Motor neuron (in vitro differentiated cells): Measurements from ENCODE around the gene CCL23. TPM values are rescaled to one million over a fixed set of nuclear protein-coding genes. Genes with fewer than 3 reads are reported as not detected.
A peak's percentile ranks its signal among the peaks of the same experiment; 100 is the strongest.

Experiments
- ATAC-seq, 8 experiments: fragments of 200-7000 bp; cut with Tn5 transposase; replicated peaks in 6 of 8; 2 replicates each; pipeline ENCODE4 v1.8.0; 2021; ENCODE audit warnings: mild to moderate bottlenecking in 8 of 8, moderate library complexity in 8 of 8
- H3K27ac ChIP-seq, 2 donors: fragments of 250-450 bp; sonication (Bioruptor Pico); 2 replicates each; pipeline ENCODE4 v1.9.0; 2021; ENCODE audit warnings: antibody characterized with exemption in 2 of 2, mild to moderate bottlenecking in 2 of 2, moderate library complexity in 1 of 2
- H3K4me1 ChIP-seq, 2 donors: fragments of 250-450 bp; sonication (Bioruptor Pico); replicated peaks in 1 of 2; 2 replicates each; pipeline ENCODE4 v1.6.1; 2021; ENCODE audit warnings: antibody characterized with exemption in 2 of 2, mild to moderate bottlenecking in 2 of 2, moderate library complexity in 1 of 2
- H3K4me3 ChIP-seq, 5 donors: fragments of 250-450 bp; sonication (Bioruptor Pico); 2 replicates each; pipeline ENCODE4 v1.9.0; 2021; ENCODE audit warnings: antibody characterized with exemption in 5 of 5, mild to moderate bottlenecking in 5 of 5, moderate library complexity in 4 of 5
- WGBS, 10 experiments: fragments of 450-650 bp; shearing (Covaris generic); methylation state at CpG; one replicate each; pipeline ENCODE4 v1.0.0; 2022; 5-methylcytosine and 5-hydroxymethylcytosine counted together
- in situ Hi-C, 9 experiments: fragments of 400-800 bp; cut with MboI; loops; one replicate each; pipeline ENCODE4 v1.15.0; 2021; ENCODE audit warnings: low sequenced_read_pairs in 9 of 9, low pct_unique_long_range_greater_than_20kb in 2 of 9; ENCODE audit not compliant: unreplicated experiment in 9 of 9
- total RNA-seq, 8 experiments: library from RNA; unstranded; fragments of 300-600 nt; gene quantifications; 2 replicates each; pipeline versions ENCODE4 v1.2.3 to v1.2.4, GENCODE V29; 2022

CCL23 gene
- total RNA-seq, 8 experiments from 2014 or later, result not detected

DNA sequence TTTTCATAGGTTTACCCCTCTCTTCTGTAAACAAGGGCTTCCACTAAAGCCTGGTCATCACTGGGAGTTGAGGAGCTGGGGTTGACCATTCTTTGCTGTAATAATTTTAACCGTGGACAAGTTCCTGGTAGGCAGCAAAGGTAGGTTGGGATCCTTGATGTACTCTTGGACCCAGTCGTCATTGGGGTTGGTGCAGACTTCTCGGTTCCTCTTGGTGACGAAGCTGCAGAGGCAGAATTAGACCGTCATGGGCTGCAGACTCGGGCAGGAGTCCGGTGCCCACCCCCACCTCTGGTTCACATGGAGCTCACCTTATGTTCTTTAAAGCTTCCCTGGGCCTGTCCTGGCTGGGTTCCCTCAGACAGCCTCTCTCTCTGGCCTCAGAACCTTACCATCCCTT is 40.3 kb downstream of the CCL23 start:
- in situ Hi-C loops, result loop anchor here in 6 of 9 experiments (10.0 to 25.0 kb wide), 3 partner anchors 157 to 167 kb away; no protein-coding TSS in a partner anchor
- Histone ChIP-seq H3K4me1 (no peaks in the 10 kb centered on the region), H3K27ac (no peak overlapping the region), H3K4me3 (no peak overlapping the region)
- no peak for ATAC-seq
- WGBS, 10 experiments, result 17 to 100% (median 89%) methylated on average over 1 to 5 of the region's 7 CpGs; no CpG with 5 or more reads in 3 of the 10 experiments

GRCh38 chr17:35973333-35974260 is 44.2 kb downstream of the CCL23 start:
- Histone ChIP-seq H3K4me1 (no peaks in the 10 kb centered on the region), H3K27ac (no peak overlapping the region), H3K4me3 (no peak overlapping the region)
- WGBS, 10 experiments, result 14 to 88% (median 74%) methylated on average over 2 to 8 of the region's 10 CpGs
- peak in 1 of 8 experiments; percentile 55 for ATAC-seq
- in situ Hi-C loops, result loop anchor here in 8 of 9 experiments (10.0 to 25.0 kb wide), 4 partner anchors 161 to 514 kb away; partner anchors contain the start of gene ZNHIT3 (in 4 of the 8)

- H3K27ac ChIP-seq, result no peak overlapping the region
- WGBS, 10 experiments, result 17 to 100% (median 40%) methylated on average over 1 to 4 of the region's 4 CpGs; no CpG with 5 or more reads in 1 of the 10 experiments
- no peak for ATAC-seq
- in situ Hi-C loops, result loop anchor here in 8 of 9 experiments (10.0 to 25.0 kb wide), 4 partner anchors 162 to 514 kb away; partner anchors contain the start of gene ZNHIT3 (in 4 of the 8)
- no peaks in the 10 kb centered on the region for H3K4me1 ChIP-seq
- no peak overlapping the region for H3K4me3 ChIP-seq
These were observed 44.8 kb downstream of the CCL23 start for GRCh38 chr17:35972945-35973332.

- 0 to 100% (median 70%) methylated on average over 1 to 5 of the region's 6 CpGs; no CpG with 5 or more reads in 3 of the 10 experiments for WGBS, 10 experiments
- no peak overlapping the region for H3K27ac ChIP-seq
- no peak for ATAC-seq
- in situ Hi-C loops, result loop anchor here in 8 of 9 experiments (10.0 to 25.0 kb wide), 4 partner anchors 162 to 515 kb away; partner anchors contain the start of gene ZNHIT3 (in 4 of the 8)
- no peak overlapping the region for H3K4me3 ChIP-seq
- no peaks in the 10 kb centered on the region for H3K4me1 ChIP-seq
These were observed 45.2 kb downstream of the CCL23 start for GRCh38 chr17:35972535-35972934.

GRCh38 chr17:35972066-35972465 is 45.7 kb downstream of the CCL23 start:
- no peaks in the 10 kb centered on the region for H3K4me1 ChIP-seq
- H3K4me3 ChIP-seq, result no peak overlapping the region
- ATAC-seq, result no peak
- in situ Hi-C loops, result loop anchor here in 8 of 9 experiments (10.0 to 25.0 kb wide), 4 partner anchors 163 to 515 kb away; partner anchors contain the start of gene ZNHIT3 (in 4 of the 8)
- WGBS, 10 experiments, result 0 to 100% (median 86%) methylated on average over 1 of the region's 1 CpG; no CpG with 5 or more reads in 3 of the 10 experiments
- no peak overlapping the region for H3K27ac ChIP-seq

GRCh38 chr17:35969558-35970380 is 48.0 kb downstream of the CCL23 start:
- no peaks in the 10 kb centered on the region for H3K4me1 ChIP-seq
- WGBS, 10 experiments, result 0 to 100% (median 40%) methylated on average over 1 to 6 of the region's 8 CpGs; no CpG with 5 or more reads in 2 of the 10 experiments
- peak; percentile 63 to 91 (median 81) for ATAC-seq
- in situ Hi-C loops, result loop anchor here in 8 of 9 experiments (10.0 to 25.0 kb wide), 4 partner anchors 165 to 518 kb away; partner anchors contain the start of gene ZNHIT3 (in 4 of the 8)
- H3K27ac ChIP-seq, result no peak overlapping the region
- no peak overlapping the region for H3K4me3 ChIP-seq

DNA sequence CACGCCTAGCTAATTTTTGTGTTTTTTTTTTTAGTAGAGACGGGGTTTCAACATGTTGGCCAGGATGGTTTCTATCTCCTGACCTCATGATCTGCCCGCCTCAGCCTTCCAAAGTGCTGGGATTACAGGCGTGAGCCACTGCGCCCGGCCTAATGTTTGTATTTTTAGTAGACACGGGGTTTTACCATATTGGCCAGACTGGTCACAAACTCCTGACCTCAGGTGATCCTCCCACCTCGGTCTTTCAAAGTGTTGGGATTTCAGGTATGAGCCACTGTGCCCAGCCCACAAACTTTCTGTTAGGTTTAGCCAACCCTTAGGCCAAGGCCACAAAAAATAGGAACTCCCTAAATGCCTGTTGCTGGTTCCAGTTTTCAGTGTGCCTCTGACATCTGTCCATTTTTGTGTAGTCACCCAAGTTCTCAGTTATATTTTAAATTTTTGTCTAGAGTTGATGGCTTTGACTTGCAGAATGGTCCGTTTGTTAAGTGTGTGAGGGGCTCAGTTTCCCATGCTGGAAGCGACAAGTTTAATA is 49.2 kb downstream of the CCL23 start:
- in situ Hi-C loops, result loop anchor here in 5 of 9 experiments (25.0 kb wide), 2 partner anchors 169 to 519 kb away; partner anchors contain the start of gene ZNHIT3 (in 4 of the 5)
- WGBS, 10 experiments, result 0 to 78% (median 35%) methylated on average over 1 to 7 of the region's 10 CpGs

DNA sequence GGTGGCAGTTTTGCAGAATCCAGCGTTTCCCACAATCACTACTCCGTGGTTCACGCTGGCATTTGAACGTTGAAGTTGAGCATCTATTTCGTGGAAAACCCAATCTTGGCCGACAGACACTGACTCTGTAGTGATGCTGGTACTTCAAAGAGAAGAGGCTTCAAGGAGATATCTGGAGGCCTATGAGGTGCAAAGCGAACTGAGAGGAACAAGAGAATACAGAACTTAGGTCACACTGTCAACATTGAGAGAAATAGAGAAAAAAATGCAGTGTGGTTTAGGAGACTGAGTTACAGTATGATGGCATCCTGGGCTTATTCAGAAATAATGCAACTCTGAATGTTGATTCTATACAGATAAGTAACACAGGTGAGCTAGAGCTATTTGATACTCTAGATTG is 52.5 kb downstream of the CCL23 start:
- Histone ChIP-seq H3K4me3 (no peak overlapping the region), H3K27ac (no peak overlapping the region), H3K4me1 (no peaks in the 10 kb centered on the region)
- no peak for ATAC-seq
- WGBS, 10 experiments, result 40 to 100% (median 84%) methylated on average over 1 to 7 of the region's 7 CpGs; no CpG with 5 or more reads in 1 of the 10 experiments
- in situ Hi-C loops, result loop anchor here in 5 of 9 experiments (25.0 kb wide), 2 partner anchors 172 to 522 kb away; partner anchors contain the start of gene ZNHIT3 (in 4 of the 5)

More for the DNA sequence above, 49.2 kb downstream of the CCL23 start:
- Histone ChIP-seq H3K27ac (no peak overlapping the region), H3K4me3 (no peak overlapping the region), H3K4me1 (no peaks in the 10 kb centered on the region)
- ATAC-seq, result no peak

DNA sequence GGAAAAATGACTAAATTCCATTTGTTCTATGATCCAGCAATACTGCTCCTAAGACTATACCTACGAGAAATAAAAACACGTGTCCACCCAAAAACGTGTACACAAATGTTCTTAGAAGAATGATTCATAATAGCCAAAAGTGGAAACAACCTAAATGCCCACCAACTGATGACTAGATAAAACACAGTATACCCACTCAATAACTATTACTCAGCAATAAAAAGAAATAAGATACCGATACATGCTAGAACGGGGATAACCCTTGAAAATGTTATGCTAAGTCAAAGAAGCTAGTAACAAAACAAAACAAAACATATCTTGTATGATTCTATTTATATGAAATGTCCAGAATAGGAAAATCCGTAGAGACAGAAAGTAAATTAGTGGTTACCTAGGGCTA is 54.1 kb downstream of the CCL23 start:
- in situ Hi-C loops, result loop anchor here in 5 of 9 experiments (25.0 kb wide), 2 partner anchors 174 to 524 kb away; partner anchors contain the start of gene ZNHIT3 (in 4 of the 5)
- no peak overlapping the region for H3K27ac ChIP-seq
- H3K4me3 ChIP-seq, result no peak overlapping the region
- no peaks in the 10 kb centered on the region for H3K4me1 ChIP-seq
- ATAC-seq, result no peak
- 39 to 91% (median 78%) methylated on average over 1 to 6 of the region's 6 CpGs for WGBS, 10 experiments

Other genes starting within 250 kb of the CCL23 start
- 10 to 100 TPM in 1 of 8 experiments, 1 to 10 TPM in 1, under 1 TPM in 3, not detected in 3; 0.09 to 11.1 (median 0.32) TPM for gene MMP28, start 222.3 kb downstream of the CCL23 start, total RNA-seq
- 100 to 1,000 TPM in 2 of 8 experiments, 10 to 100 TPM in 6; 40.6 to 190 (median 53.7) TPM for gene TAF15, start 208.5 kb downstream of the CCL23 start, total RNA-seq
- gene HEATR9, start 149.1 kb downstream of the CCL23 start, total RNA-seq, result under 1 TPM in 5 of 8 experiments, not detected in 3; 0.08 to 0.18 (median 0.14) TPM
- under 1 TPM in 3 of 8 experiments, not detected in 5; 0.47 to 0.97 (median 0.51) TPM for gene CCL5, start 137.6 kb downstream of the CCL23 start, total RNA-seq
- gene RDM1, start 87.2 kb downstream of the CCL23 start, total RNA-seq, result 1 to 10 TPM in 2 of 8 experiments, under 1 TPM in 5, not detected in 1; 0.21 to 3.7 (median 0.76) TPM
- gene LYZL6, start 74.3 kb downstream of the CCL23 start, total RNA-seq, result under 1 TPM in 1 of 8 experiments, not detected in 7; 0.66 TPM
- gene CCL16, start 36.5 kb downstream of the CCL23 start, total RNA-seq, result under 1 TPM in 1 of 8 experiments, not detected in 7; 0.24 TPM
- under 1 TPM in 3 of 8 experiments, not detected in 5; 0.14 to 0.52 (median 0.15) TPM for gene CCL14, start 31.2 kb downstream of the CCL23 start, total RNA-seq
- gene CCL15, start 16.4 kb downstream of the CCL23 start, total RNA-seq, result under 1 TPM in 3 of 8 experiments, not detected in 5; 0.21 to 0.47 (median 0.41) TPM
- under 1 TPM in 4 of 8 experiments, not detected in 4; 0.29 to 0.73 (median 0.59) TPM for gene CCL18, start 46.3 kb upstream of the CCL23 start, total RNA-seq
- under 1 TPM in 2 of 8 experiments, not detected in 6; 0.13 to 0.24 TPM for gene CCL3, start 72.2 kb upstream of the CCL23 start, total RNA-seq
- under 1 TPM in 4 of 8 experiments, not detected in 4; 0.13 to 0.52 (median 0.37) TPM for gene CCL4, start 85.9 kb upstream of the CCL23 start, total RNA-seq
- gene TBC1D3B, start 158.7 kb upstream of the CCL23 start, total RNA-seq, result 1 to 10 TPM in 7 of 8 experiments, under 1 TPM in 1; 0.57 to 3.8 (median 2.1) TPM
- gene CCL3L1, start 178.8 kb upstream of the CCL23 start, total RNA-seq, result under 1 TPM in 3 of 8 experiments, not detected in 5; 0.14 to 0.24 (median 0.18) TPM
- under 1 TPM in 4 of 8 experiments, not detected in 4; 0.31 to 0.81 (median 0.55) TPM for gene CCL4L2, start 193.1 kb upstream of the CCL23 start, total RNA-seq
- under 1 TPM in 6 of 8 experiments, not detected in 2; 0.11 to 0.77 (median 0.37) TPM for gene TBC1D3I, start 246.6 kb upstream of the CCL23 start, total RNA-seq